DOHH2 (cell line): ENCODE data around the gene BMERB1.
"Not testable (repeated sequence)": the region's sequence is repeated elsewhere in the genome, so short reads cannot be mapped to it uniquely, and the experiment has no call there.

Source experiments
- H3F3A ChIP-seq: fragments of 200-600 bp; sonication (generic), shearing (Covaris generic); 2 replicates; pipeline ENCODE4 v1.6.0; 2016; ENCODE audit warnings: antibody characterized with exemption, mild to moderate bottlenecking; ENCODE audit not compliant: control insufficient read depth, insufficient read depth
- H3K27ac ChIP-seq: fragments of 200-600 bp; sonication (generic); 2 replicates; pipeline ENCODE4 v1.5.1; 2014; ENCODE audit warnings: low read depth, mild to moderate bottlenecking, low read length, moderate library complexity
- H3K27me3 ChIP-seq: fragments of 200-600 bp; sonication (generic); 2 replicates; pipeline ENCODE4 v1.6.1; 2014; ENCODE audit warnings: mild to moderate bottlenecking, low read length, mixed read lengths; ENCODE audit not compliant: control insufficient read depth
- H3K36me3 ChIP-seq: fragments of 200-600 bp; sonication (generic); 2 replicates; pipeline ENCODE4 v1.6.1; 2014; ENCODE audit warnings: mild to moderate bottlenecking, low read length, moderate library complexity, mixed read lengths; ENCODE audit not compliant: control insufficient read depth
- H3K4me1 ChIP-seq: fragments of 200-600 bp; sonication (generic); 2 replicates; pipeline ENCODE4 v1.6.1; 2014; ENCODE audit warnings: mild to moderate bottlenecking, low read length, mixed read lengths; ENCODE audit not compliant: control insufficient read depth
- H3K4me2 ChIP-seq: fragments of 200-600 bp; sonication (generic); 2 replicates; pipeline ENCODE4 v1.6.0; 2014; ENCODE audit warnings: mild to moderate bottlenecking, low read length, moderate library complexity
- H3K4me3 ChIP-seq: fragments of 200-600 bp; sonication (generic); 2 replicates; pipeline ENCODE4 v1.5.1; 2014; ENCODE audit warnings: mild to moderate bottlenecking, low read length, mixed read lengths
- H3K79me2 ChIP-seq: fragments of 200-600 bp; sonication (generic); 2 replicates; pipeline ENCODE4 v1.6.1; 2014; ENCODE audit warnings: mild to moderate bottlenecking, low read length, mixed read lengths; ENCODE audit not compliant: control insufficient read depth
- H3K9me2 ChIP-seq: fragments of 200-600 bp; sonication (generic); replicated peaks from 2 replicates; pipeline ENCODE4 v1.6.1; 2014; ENCODE audit warnings: mild to moderate bottlenecking, low read length, mixed read lengths; ENCODE audit not compliant: control insufficient read depth
- H3K9me3 ChIP-seq: fragments of 200-600 bp; sonication (generic); 2 replicates; pipeline ENCODE4 v1.6.1; 2014; ENCODE audit warnings: antibody characterized with exemption, low read length, mixed read lengths; ENCODE audit not compliant: control insufficient read depth, insufficient read depth
- H4K20me1 ChIP-seq: fragments of 200-600 bp; sonication (generic); 2 replicates; pipeline ENCODE4 v1.6.0; 2014; ENCODE audit warnings: low read depth, mild to moderate bottlenecking, antibody characterized with exemption, low read length, moderate library complexity; ENCODE audit not compliant: control insufficient read depth, insufficient read depth
- CTCF ChIP-seq: fragments of 200-600 bp; sonication (generic); IDR thresholded peaks from one replicate; pipeline ENCODE4 v1.5.1; 2014; ENCODE audit warnings: antibody characterized with exemption, mild to moderate bottlenecking, low read depth, low read length; ENCODE audit not compliant: poor library complexity, severe bottlenecking
- EZH2phosphoT487 ChIP-seq: fragments of 200-600 bp; sonication (generic); IDR thresholded peaks from 2 replicates; pipeline ENCODE4 v1.6.1; 2017; ENCODE audit warnings: borderline replicate concordance, mild to moderate bottlenecking, antibody characterized with exemption, low read length, moderate library complexity, mixed read lengths

The BMERB1 gene

GRCh38 chr16:15434425-15435215, at the start of gene BMERB1:
Gene BMERB1, plus strand, starts transcription at chr16:15434588. Its CDS starts 66 bp downstream, at chr16:15434654.
- no peaks in the 10 kb centered on the region for H3K4me1 ChIP-seq
- peaks cover 19% of the 10 kb centered on the region for H3K27me3 ChIP-seq
- H3K4me2 ChIP-seq: no peak within 1 kb of the TSS
- H3K4me3 ChIP-seq: no peak within 1 kb of the TSS
- H3K27ac ChIP-seq: no peak within 1 kb of the TSS
- H3K79me2 ChIP-seq: no peaks in the 10 kb centered on the region
- H3F3A ChIP-seq: no peaks in the 10 kb centered on the region
- no peaks in the 10 kb centered on the region for H3K9me2 ChIP-seq
- H3K36me3 ChIP-seq: no peaks in the 10 kb centered on the region
- H4K20me1 ChIP-seq: no peaks in the 10 kb centered on the region
- no peaks in the 10 kb centered on the region for H3K9me3 ChIP-seq
- TF ChIP-seq CTCF: no peak
- TF ChIP-seq EZH2phosphoT487: no peak

- not testable (repeated sequence) for H4K20me1 ChIP-seq, H3K27me3 ChIP-seq, H3K4me3 ChIP-seq, H3K9me3 ChIP-seq, H3K9me2 ChIP-seq, H3K4me1 ChIP-seq, H3K27ac ChIP-seq, H3K4me2 ChIP-seq, H3K36me3 ChIP-seq, H3F3A ChIP-seq, H3K79me2 ChIP-seq
These were observed 46.3 kb upstream of the BMERB1 start for GRCh38 chr16:15388060-15388459.

- H3K36me3 ChIP-seq, H3K27ac ChIP-seq, H3K27me3 ChIP-seq, H3K4me3 ChIP-seq, H3K9me2 ChIP-seq, H3F3A ChIP-seq, H3K9me3 ChIP-seq, H3K4me2 ChIP-seq, H4K20me1 ChIP-seq, H3K79me2 ChIP-seq, H3K4me1 ChIP-seq: not testable (repeated sequence)
These were observed 44.5 kb upstream of the BMERB1 start for GRCh38 chr16:15389916-15390315.

GRCh38 chr16:15393025-15393424, 41.4 kb upstream of the BMERB1 start:
- H3K27me3 ChIP-seq, H3K79me2 ChIP-seq, H3K4me2 ChIP-seq, H3K4me3 ChIP-seq, H3K9me2 ChIP-seq, H3K9me3 ChIP-seq, H3K4me1 ChIP-seq, H4K20me1 ChIP-seq, H3K36me3 ChIP-seq, H3F3A ChIP-seq, H3K27ac ChIP-seq: not testable (repeated sequence)

- not testable (repeated sequence) for H3K4me1 ChIP-seq, H3K9me3 ChIP-seq, H3K9me2 ChIP-seq, H3K27ac ChIP-seq, H4K20me1 ChIP-seq, H3K79me2 ChIP-seq, H3K36me3 ChIP-seq, H3F3A ChIP-seq, H3K4me2 ChIP-seq, H3K27me3 ChIP-seq, H3K4me3 ChIP-seq
These were observed 38.5 kb upstream of the BMERB1 start, which contains the start of gene MPV17L for GRCh38 chr16:15395631-15396508. Gene MPV17L, plus strand, starts transcription at chr16:15395754. Its CDS starts 144 bp downstream, at chr16:15395898.

- not testable (repeated sequence) for H3K4me1 ChIP-seq, H3F3A ChIP-seq, H3K36me3 ChIP-seq, H3K9me2 ChIP-seq, H3K4me3 ChIP-seq, H4K20me1 ChIP-seq, H3K9me3 ChIP-seq, H3K4me2 ChIP-seq, H3K79me2 ChIP-seq, H3K27me3 ChIP-seq, H3K27ac ChIP-seq
These were observed 37.9 kb upstream of the BMERB1 start for GRCh38 chr16:15396509-15396829.
